ENCODE measurements around the gene MAP2K3. TPM values are rescaled to one million over a fixed set of nuclear protein-coding genes. Genes with fewer than 3 reads are reported as not detected.

Gene MAP2K3
- polyA plus RNA-seq, 1 donor (not counting 4 experiments of a cell fraction or from before 2014, with no cell fraction given): 22.4 TPM

- Histone ChIP-seq H3K9me3 (ENCODE audit: control insufficient read depth, low read depth, low read length) (peaks cover 3% of the 10 kb centered on the region), H3K27me3 (ENCODE audit: control insufficient read depth, extremely low read depth, insufficient read depth, low read length) (no peaks in the 10 kb centered on the region), H3K36me3 (ENCODE audit: control insufficient read depth in 2 of 2, extremely low read depth in 1 of 2, insufficient read depth in 2 of 2, low read length in 2 of 2) (peaks cover 12 to 18% of the 10 kb centered on the region in 2 experiments), H3K79me2 (ENCODE audit: control insufficient read depth, insufficient read depth, low read length) (peaks cover 96% of the 10 kb centered on the region), H3K4me3 (ENCODE audit: control insufficient read depth in 2 of 3, extremely low read depth in 1 of 3, insufficient read depth in 2 of 3, low read depth in 1 of 3, low read length in 3 of 3) (no peak overlapping the region), H3K27ac (ENCODE audit: control insufficient read depth, insufficient read depth, low read length) (no peak overlapping the region), H3K4me2 (ENCODE audit: control insufficient read depth, extremely low read depth, insufficient read depth, low read depth, low read length) (no peak overlapping the region), H2AFZ (ENCODE audit: control insufficient read depth, low read length) (no peak overlapping the region), H4K20me1 (ENCODE audit: control insufficient read depth, extremely low read depth, insufficient read depth, low read length) (peaks cover 16% of the 10 kb centered on the region), H3K9ac (ENCODE audit: control insufficient read depth, extremely low read depth, insufficient read depth, low read length) (peak overlapping the region; percentile 16), H3K9me1 (ENCODE audit: control insufficient read depth, extremely low read depth, insufficient read depth, low read length) (peaks cover 7% of the 10 kb centered on the region), H3K4me1 (ENCODE audit: control insufficient read depth, extremely low read depth, insufficient read depth, low read length) (peaks cover 41% of the 10 kb centered on the region)
- TF ChIP-seq CTCF (optimal IDR thresholded peaks at IDR 0.05 in 1 of 3, IDR thresholded peaks at IDR 0.05 in 1 of 3, conservative IDR thresholded peaks at IDR 0.05 in 1 of 3; ENCODE audit: extremely low read depth in 1 of 3, insufficient read depth in 2 of 3, low read length in 3 of 3) (peak; percentile 19 to 60 (median 25)), EZH2 (IDR thresholded peaks at IDR 0.05; ENCODE audit: low read length) (no peak)
- FAIRE-seq (no peak), DNase-seq (ENCODE audit: low read depth, low spot score) (no peak)
- dilution Hi-C loops (cut with MboI; ENCODE audit: extremely low pct_ligation_motif_present, low sequenced_read_pairs): no loop called here
Observed at GRCh38 chr17:21289902-21290571, 5.5 kb downstream of the MAP2K3 start.

GRCh38 chr17:21291357-21291756 is 6.8 kb downstream of the MAP2K3 start:
- H4K20me1 ChIP-seq (ENCODE audit: control insufficient read depth, extremely low read depth, insufficient read depth, low read length): peaks cover 16% of the 10 kb centered on the region
- no peak for TF ChIP-seq EZH2 (IDR thresholded peaks at IDR 0.05; ENCODE audit: low read length)
- no peak for TF ChIP-seq CTCF (optimal IDR thresholded peaks at IDR 0.05 in 1 of 3, IDR thresholded peaks at IDR 0.05 in 1 of 3, conservative IDR thresholded peaks at IDR 0.05 in 1 of 3; ENCODE audit: extremely low read depth in 1 of 3, insufficient read depth in 2 of 3, low read length in 3 of 3)
- no peaks in the 10 kb centered on the region for H3K27me3 ChIP-seq (ENCODE audit: control insufficient read depth, extremely low read depth, insufficient read depth, low read length)
- peaks cover 95% of the 10 kb centered on the region for H3K79me2 ChIP-seq (ENCODE audit: control insufficient read depth, insufficient read depth, low read length)
- no peak for DNase-seq (ENCODE audit: low read depth, low spot score)
- no peak for FAIRE-seq
- dilution Hi-C loops (cut with MboI; ENCODE audit: extremely low pct_ligation_motif_present, low sequenced_read_pairs): no loop called here
- H3K4me3 ChIP-seq (ENCODE audit: control insufficient read depth in 2 of 3, extremely low read depth in 1 of 3, insufficient read depth in 2 of 3, low read depth in 1 of 3, low read length in 3 of 3): no peak overlapping the region
- H3K9ac ChIP-seq (ENCODE audit: control insufficient read depth, extremely low read depth, insufficient read depth, low read length): no peak overlapping the region
- no peak overlapping the region for H2AFZ ChIP-seq (ENCODE audit: control insufficient read depth, low read length)
- peaks cover 12 to 18% of the 10 kb centered on the region in 2 experiments for H3K36me3 ChIP-seq (ENCODE audit: control insufficient read depth in 2 of 2, extremely low read depth in 1 of 2, insufficient read depth in 2 of 2, low read length in 2 of 2)
- H3K9me3 ChIP-seq (ENCODE audit: control insufficient read depth, low read depth, low read length): peaks cover 3% of the 10 kb centered on the region
- peaks cover 41% of the 10 kb centered on the region for H3K4me1 ChIP-seq (ENCODE audit: control insufficient read depth, extremely low read depth, insufficient read depth, low read length)
- peaks cover 7% of the 10 kb centered on the region for H3K9me1 ChIP-seq (ENCODE audit: control insufficient read depth, extremely low read depth, insufficient read depth, low read length)
- H3K27ac ChIP-seq (ENCODE audit: control insufficient read depth, insufficient read depth, low read length): no peak overlapping the region
- no peak overlapping the region for H3K4me2 ChIP-seq (ENCODE audit: control insufficient read depth, extremely low read depth, insufficient read depth, low read depth, low read length)
